Astrocyte of the spinal cord (primary cell): ENCODE measurements around the gene ZEB1.

Experiments
- DNase-seq: peaks from one replicate; pipeline ENCODE4 v3.0.0; 2011; ENCODE audit warnings: low read depth, low spot score
- H3K4me3 ChIP-seq: 2 replicates; pipeline ENCODE4 v1.5.1; 2011; ENCODE audit warnings: low read depth, mild to moderate bottlenecking, low read length, moderate library complexity
- CTCF ChIP-seq: IDR thresholded peaks from 2 replicates; pipeline ENCODE4 v1.5.1; 2012; ENCODE audit warnings: low read depth, mild to moderate bottlenecking, low read length, inconsistent platforms
- in situ Hi-C: cut with HindIII; loops from 2 replicates; pipeline ENCODE4 v1.10.0; 2017; ENCODE audit warnings: low sequenced_read_pairs

ZEB1 gene

GRCh38 chr10:31322647-31323046, 3.6 kb downstream of the ZEB1 start:
- no peak overlapping the region for H3K4me3 ChIP-seq
- peak; percentile 46 for TF ChIP-seq CTCF
- no peak for DNase-seq
- in situ Hi-C loops = no loop called here

GRCh38 chr10:31340343-31340742, 21.3 kb downstream of the ZEB1 start:
- TF ChIP-seq CTCF = no peak
- H3K4me3 ChIP-seq = no peak overlapping the region
- in situ Hi-C loops = no loop called here
- no peak for DNase-seq

- no peak for TF ChIP-seq CTCF
- no peak overlapping the region for H3K4me3 ChIP-seq
- no peak for DNase-seq
- in situ Hi-C loops = no loop called here
Observed at GRCh38 chr10:31341552-31341951, 22.5 kb downstream of the ZEB1 start.

- in situ Hi-C loops = no loop called here
- no peak overlapping the region for H3K4me3 ChIP-seq
- no peak for DNase-seq
- no peak for TF ChIP-seq CTCF
Observed at GRCh38 chr10:31343009-31343408, 24.0 kb downstream of the ZEB1 start.

GRCh38 chr10:31343551-31343950, 24.5 kb downstream of the ZEB1 start:
- TF ChIP-seq CTCF = no peak
- no peak overlapping the region for H3K4me3 ChIP-seq
- in situ Hi-C loops = no loop called here
- no peak for DNase-seq

- TF ChIP-seq CTCF = no peak
- H3K4me3 ChIP-seq = no peak overlapping the region
- in situ Hi-C loops = no loop called here
- no peak for DNase-seq
Observed at GRCh38 chr10:31345886-31346285, 26.9 kb downstream of the ZEB1 start.

- no peak for TF ChIP-seq CTCF
- DNase-seq = no peak
- H3K4me3 ChIP-seq = no peak overlapping the region
- in situ Hi-C loops = no loop called here
Observed at GRCh38 chr10:31346953-31347352, 27.9 kb downstream of the ZEB1 start.
